Measurements from ENCODE around the gene PPIA.

Gene PPIA

DNA sequence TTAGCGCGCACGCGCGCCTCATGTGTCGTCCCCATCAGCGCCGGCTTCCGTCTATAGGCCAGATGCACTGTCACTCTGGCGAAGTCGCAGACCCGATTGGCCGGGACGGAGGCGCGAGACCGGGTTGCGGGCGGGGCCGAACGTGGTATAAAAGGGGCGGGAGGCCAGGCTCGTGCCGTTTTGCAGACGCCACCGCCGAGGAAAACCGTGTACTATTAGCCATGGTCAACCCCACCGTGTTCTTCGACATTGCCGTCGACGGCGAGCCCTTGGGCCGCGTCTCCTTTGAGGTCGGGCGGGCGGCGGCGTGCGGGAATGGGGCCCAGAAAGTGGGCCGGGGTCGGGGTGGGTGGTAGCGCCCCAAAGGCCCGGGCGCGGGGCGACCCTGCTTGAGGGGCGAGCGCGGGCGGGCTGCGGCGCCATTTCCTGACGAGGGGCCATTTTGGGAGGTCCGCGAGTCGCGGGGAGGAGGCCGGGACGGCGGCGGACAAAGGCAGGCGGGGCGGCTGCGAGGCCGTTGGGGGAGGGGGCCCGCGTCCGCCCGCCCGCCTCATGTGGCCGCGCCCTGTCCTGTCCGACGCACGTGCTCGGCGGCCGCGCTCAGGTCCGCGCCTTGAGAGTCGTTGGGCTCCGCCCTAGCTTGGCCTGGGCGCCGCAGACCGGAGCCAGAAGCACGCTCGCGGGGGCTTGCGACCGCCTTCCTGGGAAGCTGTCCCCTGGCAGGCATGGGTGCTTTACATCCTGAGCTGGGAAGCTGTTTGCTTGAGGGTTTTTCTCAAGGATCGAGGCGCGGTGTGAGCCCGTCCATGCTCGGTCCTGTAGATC lies at the start of gene PPIA:
Gene PPIA, plus strand, starts transcription at position 178 of the 825 bp plus-strand sequence. Its CDS starts 44 bp downstream, at position 222.
- Mint-ChIP-seq H3K36me3 (peaks cover 58% of the 10 kb centered on the region), H3K4me1 (peaks cover 30% of the 10 kb centered on the region)
- peak; percentile 92 for ATAC-seq

DNA sequence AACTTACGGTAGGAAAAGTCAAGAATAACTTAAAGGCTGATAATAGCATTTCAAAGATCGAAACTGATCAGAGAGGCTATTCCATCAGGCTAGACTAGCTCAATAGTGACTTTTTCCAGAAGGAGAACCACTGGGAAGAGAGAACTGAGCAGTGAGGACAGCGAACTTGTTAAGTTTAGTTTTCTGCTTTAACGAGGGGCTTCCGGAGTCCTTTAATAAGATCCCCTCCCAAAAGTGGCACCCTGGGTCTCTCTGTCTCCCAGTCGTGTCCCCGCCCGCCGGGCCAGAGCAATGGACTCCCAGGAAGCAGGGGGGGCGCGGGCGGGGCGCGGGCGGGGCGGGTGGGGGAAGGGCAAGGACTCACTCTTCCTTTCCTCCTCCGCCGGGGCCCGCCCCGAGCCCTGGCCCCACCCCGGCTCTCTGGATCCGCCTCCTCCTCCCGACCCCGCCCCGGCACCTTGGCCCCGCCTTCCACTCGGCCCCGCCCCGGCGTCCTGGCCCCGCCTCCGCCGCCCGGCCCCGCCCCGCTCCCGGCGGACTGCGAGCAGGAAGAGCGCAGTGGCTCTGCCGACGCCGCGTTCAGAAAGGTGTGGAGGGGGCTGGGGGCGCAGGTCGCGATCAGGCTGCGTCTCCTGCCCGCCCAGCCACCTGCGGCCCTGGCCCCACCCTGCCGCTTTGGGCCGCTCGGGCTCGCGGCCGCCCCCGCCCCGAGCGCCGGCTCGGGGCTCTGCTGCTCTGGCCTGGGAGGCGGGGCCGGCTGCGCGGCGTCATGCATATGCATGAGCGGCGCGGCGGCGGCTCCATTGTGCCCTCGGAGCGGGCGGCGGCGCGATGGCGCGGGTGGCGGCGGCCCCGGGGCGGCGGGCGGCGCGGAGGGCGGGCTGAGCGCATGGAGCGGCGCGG lies 48.2 kb upstream of the PPIA start, which contains the start of gene ZMIZ2:
Gene ZMIZ2, plus strand, starts transcription at position 803 of the 903 bp plus-strand sequence. CDS start 7,403 bp downstream, outside the sequence.
- peak; percentile 91 for ATAC-seq
- H3K4me3 Mint-ChIP-seq = peak within 1 kb of the TSS; percentile 93
- peaks cover 33% of the 10 kb centered on the region for H3K36me3 Mint-ChIP-seq
- peak within 1 kb of the TSS; percentile 96 for H3K27ac Mint-ChIP-seq
- peaks cover 43% of the 10 kb centered on the region for H3K4me1 Mint-ChIP-seq
- H3K9me3 Mint-ChIP-seq = no peaks in the 10 kb centered on the region
- DNase-seq (ENCODE audit: low spot score in 2 of 2) = peak; percentile 97 to 99

More for the DNA sequence above, at the start of gene PPIA:
- Mint-ChIP-seq H3K9me3 (no peaks in the 10 kb centered on the region), H3K4me3 (peak within 1 kb of the TSS; percentile 97), H3K27ac (peak within 1 kb of the TSS; percentile 99)
- DNase-seq (ENCODE audit: low spot score in 2 of 2) = peak; percentile 97 to 99

DNA sequence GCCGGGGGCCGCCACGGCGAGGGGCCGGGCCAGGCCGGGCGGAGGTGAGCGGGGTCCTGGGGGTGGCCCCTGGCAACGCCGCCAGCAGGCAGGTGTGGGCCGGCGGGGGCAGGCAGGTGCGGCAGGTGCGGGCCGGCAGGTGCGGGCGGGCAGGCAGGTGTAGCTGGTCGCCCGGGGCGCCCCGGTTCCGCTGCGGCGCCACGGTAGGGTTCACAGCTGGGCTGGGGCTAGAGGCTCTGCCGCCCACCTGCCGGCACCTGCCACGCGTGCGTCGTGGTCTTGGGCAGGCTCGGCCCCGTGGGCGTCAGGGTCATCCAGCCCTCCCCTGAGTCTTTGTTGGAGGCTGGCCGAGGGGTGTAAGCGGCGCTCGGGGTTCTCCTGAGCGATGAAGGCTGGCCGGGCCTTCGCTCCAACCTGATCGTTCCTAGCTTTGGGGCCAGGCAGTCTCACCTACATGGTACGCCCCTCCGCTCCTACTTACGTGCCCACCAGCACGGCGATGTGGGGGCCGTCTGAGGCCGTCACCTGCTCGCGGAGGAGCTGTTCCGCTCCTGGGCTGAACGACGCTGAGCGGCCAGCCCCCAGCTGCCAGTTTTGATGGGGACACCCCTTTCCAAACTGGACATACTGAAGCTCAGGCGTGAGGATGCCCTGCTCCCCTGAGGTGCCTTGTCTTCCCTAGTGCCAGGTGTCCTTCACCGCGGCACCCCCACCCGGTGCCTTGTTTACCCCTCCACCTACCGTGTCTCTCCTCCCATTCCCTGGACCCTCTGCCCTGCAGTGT lies 47.3 kb upstream of the PPIA start:
- peak overlapping the region; percentile 93 for H3K4me3 Mint-ChIP-seq
- no peaks in the 10 kb centered on the region for H3K9me3 Mint-ChIP-seq
- ATAC-seq = peak; percentile 22
- peaks cover 38% of the 10 kb centered on the region for H3K36me3 Mint-ChIP-seq
- H3K27ac Mint-ChIP-seq = peak overlapping the region; percentile 96
- DNase-seq (ENCODE audit: low spot score in 2 of 2) = peak in 1 of 2 donors; percentile 66
- H3K4me1 Mint-ChIP-seq = peaks cover 38% of the 10 kb centered on the region

DNA sequence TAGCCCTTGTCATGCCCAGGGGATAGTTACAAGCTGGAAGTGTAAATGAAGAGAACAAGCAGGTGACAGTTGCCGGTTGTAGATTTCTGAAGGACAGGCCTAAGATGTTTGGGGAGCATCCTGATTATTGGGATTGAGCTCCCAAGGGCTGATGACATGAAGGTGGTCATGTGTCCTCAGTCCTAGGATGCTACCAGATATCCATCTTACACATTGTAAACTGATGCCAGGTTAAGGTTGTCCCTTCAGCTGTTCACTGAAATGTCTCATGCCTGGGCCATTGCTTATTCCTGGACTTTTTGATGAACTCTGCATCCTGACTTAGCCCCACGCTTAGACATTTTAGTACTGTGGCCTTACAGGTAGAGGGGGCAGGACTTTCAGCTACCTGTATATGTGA lies 46.5 kb upstream of the PPIA start:
- Mint-ChIP-seq H3K4me3 (peak overlapping the region; percentile 93), H3K4me1 (peaks cover 47% of the 10 kb centered on the region), H3K9me3 (no peaks in the 10 kb centered on the region), H3K27ac (peak overlapping the region; percentile 96), H3K36me3 (peaks cover 43% of the 10 kb centered on the region)
- DNase-seq (ENCODE audit: low spot score in 2 of 2) (no peak), ATAC-seq (no peak)

DNA sequence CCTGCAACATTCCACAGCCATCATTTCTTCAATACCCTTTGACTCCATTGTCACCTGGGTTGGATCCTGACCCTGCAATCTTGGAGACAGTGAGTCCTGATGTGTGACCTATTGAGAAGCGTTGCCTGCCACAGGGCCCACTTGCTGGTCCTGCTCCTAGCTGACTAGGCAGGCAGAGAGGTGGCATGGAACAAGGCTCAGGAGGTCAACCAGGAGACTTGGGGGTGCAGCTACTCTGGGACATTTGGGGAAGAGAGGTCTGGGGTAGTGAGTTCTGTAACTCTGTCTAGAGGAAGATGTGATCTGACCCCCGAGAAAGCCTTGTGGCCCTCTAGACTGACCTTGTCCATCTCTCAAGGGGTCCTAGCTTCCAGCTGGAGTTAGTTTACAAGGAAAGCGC lies 46.1 kb upstream of the PPIA start:
- Mint-ChIP-seq H3K4me3 (peak overlapping the region; percentile 93), H3K36me3 (peaks cover 43% of the 10 kb centered on the region), H3K27ac (peak overlapping the region; percentile 80), H3K9me3 (no peaks in the 10 kb centered on the region), H3K4me1 (peaks cover 51% of the 10 kb centered on the region)
- DNase-seq (ENCODE audit: low spot score in 2 of 2) (no peak), ATAC-seq (no peak)

DNA sequence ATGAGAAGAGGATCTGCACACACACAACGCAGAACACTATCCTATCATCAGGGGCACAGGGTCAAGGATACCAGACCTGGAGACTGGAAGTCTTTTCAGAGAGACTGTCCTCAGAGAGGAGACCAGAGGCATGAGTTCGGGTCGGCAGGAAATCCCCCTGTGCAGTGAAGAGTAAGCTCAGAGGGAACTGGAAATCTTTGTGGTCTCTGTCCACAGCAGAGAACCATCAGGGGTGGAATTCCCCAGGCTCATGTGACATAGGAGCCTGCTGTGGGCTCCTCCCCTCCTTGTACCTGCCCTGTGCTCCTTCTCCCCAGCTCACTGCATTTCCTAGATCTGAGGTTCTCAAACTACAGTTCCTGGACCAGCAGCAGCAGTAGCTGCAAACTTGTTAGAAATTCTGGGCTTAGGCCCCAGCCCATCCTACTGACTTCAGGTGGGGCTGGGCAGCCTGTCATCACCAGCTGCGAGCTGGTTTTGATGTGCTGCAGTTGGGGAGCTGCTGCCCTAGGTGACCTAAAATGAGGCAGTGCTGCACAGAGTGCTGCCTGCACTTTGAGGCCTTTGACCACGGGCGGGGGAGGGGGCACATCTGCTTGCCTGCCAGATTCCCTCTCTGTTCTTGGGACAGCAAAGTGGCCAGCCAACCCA lies 45.4 kb upstream of the PPIA start:
- peak in 1 of 2 donors; percentile 68 for DNase-seq (ENCODE audit: low spot score in 2 of 2)
- Mint-ChIP-seq H3K36me3 (peaks cover 43% of the 10 kb centered on the region), H3K27ac (peak overlapping the region; percentile 80), H3K9me3 (no peaks in the 10 kb centered on the region), H3K4me3 (peak overlapping the region; percentile 93), H3K4me1 (peaks cover 51% of the 10 kb centered on the region)
- ATAC-seq = peak; percentile 63

DNA sequence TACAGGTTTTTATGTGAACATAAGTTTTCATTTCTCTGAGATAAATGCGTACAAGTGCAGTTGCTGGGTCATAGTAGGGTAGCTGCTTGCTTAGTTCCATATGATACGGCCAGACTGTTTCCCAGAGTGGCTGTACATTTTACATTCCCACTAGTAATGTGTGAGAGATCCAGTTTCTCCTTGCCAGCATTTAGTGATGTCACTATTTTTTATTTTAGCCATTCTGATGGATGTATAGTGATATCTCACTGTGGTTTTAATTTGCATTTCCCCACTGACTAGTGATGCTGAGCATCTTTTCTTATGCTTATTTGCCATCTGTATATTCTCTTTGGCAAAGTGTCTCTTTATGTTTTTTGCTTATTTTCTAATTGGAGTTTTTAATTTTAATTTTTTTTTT lies 43.7 kb upstream of the PPIA start:
- ATAC-seq (no peak), DNase-seq (ENCODE audit: low spot score in 2 of 2) (no peak)
- H3K36me3 Mint-ChIP-seq = peaks cover 52% of the 10 kb centered on the region
- no peaks in the 10 kb centered on the region for H3K9me3 Mint-ChIP-seq
- peaks cover 45% of the 10 kb centered on the region for H3K4me1 Mint-ChIP-seq
- peak overlapping the region; percentile 69 for H3K27ac Mint-ChIP-seq
- H3K4me3 Mint-ChIP-seq = peak overlapping the region; percentile 33

DNA sequence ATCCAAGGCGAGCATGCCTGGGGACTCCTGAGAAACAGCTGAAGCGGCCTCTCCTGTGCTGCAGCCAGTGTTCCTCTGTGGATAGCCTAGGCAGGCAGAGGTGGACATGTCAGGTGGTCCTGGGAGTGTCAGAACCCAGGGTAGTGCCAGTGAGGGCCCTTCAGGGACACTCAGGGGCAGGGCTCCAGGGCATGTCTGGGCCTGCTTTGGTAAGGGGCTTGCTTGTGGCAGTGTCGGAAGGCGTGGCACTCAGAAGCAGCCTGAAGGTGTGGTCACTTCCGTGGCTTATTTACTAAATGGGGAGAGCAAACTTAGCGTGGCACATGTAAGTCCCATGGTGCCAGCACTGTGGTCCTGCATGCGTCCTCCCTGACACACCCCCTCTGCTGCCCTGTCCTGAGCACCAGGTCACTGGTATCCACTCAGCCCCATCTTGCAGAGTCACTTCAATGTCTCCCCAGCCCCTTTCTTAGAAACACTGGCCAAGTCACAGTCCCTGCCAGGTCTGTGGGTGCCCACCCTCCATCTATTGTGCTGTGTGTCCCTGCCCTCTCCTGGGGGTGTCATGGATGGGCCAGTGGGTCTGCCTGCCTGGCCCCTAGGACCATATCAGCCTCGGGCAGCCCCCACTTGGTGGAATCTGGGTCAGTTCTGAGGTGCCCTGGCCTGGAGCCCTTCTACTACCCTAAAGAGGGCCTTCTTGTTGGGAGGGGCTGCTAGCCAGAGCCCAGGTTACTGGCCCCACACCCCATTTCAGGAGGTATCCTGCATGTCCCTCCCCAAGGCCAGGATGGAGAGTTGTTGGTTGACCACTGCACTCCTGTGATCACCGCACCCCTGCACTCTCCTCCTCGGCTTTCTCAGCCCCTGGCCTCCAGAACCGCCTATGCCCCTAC lies 41.4 kb upstream of the PPIA start:
- no peak for ATAC-seq
- no peak overlapping the region for H3K4me3 Mint-ChIP-seq
- H3K9me3 Mint-ChIP-seq = no peaks in the 10 kb centered on the region
- DNase-seq (ENCODE audit: low spot score in 2 of 2) = no peak
- H3K4me1 Mint-ChIP-seq = peaks cover 35% of the 10 kb centered on the region
- H3K27ac Mint-ChIP-seq = peak overlapping the region; percentile 75
- H3K36me3 Mint-ChIP-seq = peaks cover 66% of the 10 kb centered on the region

DNA sequence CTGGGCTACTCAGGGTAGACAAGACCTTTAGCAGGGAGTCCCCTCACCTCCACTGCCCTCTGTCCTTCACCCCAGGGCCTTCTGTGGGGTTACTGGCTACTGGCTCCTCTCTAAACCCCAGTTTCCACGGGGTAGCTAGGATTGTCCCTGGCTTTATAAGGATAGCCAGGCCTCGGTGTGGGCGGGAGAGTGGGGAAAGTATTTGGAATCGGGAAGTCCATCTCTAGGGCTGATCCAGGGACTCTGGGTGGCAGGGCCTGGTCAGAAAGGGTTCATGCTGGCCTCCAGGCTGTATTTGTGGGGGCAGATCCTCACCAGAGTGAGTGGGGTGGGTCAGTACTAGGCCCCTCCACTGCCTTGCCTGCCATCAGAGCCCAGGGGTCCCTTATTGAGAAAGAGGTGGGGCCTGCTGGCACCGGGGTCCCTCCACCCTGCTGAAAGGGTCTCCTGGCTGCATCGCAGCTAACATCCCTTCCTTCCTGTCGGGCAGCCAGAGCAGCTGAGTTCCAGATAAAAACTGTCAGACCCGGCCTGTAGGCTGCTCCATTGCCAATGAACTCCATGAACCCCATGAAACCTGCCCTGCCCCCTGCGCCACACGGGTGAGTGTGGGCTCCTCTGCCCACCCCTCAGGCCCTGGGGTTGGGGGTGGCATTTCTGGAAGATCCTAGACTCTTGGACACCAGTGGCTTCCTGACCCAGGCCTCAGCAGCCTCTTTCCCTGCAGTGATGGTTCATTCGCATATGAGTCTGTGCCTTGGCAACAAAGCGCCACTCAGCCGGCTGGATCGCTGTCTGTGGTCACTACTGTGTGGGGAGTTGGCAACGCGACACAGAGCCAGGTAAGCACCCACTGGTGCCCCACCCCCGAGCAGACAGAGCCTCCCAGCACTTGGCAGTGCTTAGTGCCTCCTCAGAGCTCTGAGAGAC lies 40.5 kb upstream of the PPIA start:
- DNase-seq (ENCODE audit: low spot score in 2 of 2) (no peak), ATAC-seq (no peak)
- no peak overlapping the region for H3K4me3 Mint-ChIP-seq
- no peaks in the 10 kb centered on the region for H3K9me3 Mint-ChIP-seq
- peaks cover 74% of the 10 kb centered on the region for H3K36me3 Mint-ChIP-seq
- peaks cover 26% of the 10 kb centered on the region for H3K4me1 Mint-ChIP-seq
- peak overlapping the region; percentile 75 for H3K27ac Mint-ChIP-seq

DNA sequence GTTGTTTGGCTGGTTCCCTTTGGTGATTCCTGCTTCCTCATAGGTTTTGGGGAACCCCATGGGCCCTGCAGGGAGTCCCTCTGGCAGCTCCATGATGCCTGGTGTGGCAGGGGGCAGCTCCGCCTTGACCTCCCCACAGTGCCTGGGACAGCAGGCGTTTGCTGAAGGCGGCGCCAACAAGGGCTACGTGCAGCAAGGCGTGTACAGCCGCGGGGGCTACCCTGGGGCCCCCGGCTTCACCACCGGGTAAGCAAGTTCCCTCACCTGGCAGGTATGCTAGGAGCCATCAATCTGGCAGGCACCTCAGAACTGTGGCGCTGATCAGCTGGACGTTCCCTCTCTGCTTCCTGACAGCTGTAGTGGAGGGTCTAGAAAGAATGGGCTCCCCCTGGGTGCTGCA lies 39.6 kb upstream of the PPIA start:
- H3K4me1 Mint-ChIP-seq = peaks cover 20% of the 10 kb centered on the region
- H3K27ac Mint-ChIP-seq = no peak overlapping the region
- DNase-seq (ENCODE audit: low spot score in 2 of 2) (no peak), ATAC-seq (no peak)
- H3K4me3 Mint-ChIP-seq = no peak overlapping the region
- no peaks in the 10 kb centered on the region for H3K9me3 Mint-ChIP-seq
- peaks cover 75% of the 10 kb centered on the region for H3K36me3 Mint-ChIP-seq

DNA sequence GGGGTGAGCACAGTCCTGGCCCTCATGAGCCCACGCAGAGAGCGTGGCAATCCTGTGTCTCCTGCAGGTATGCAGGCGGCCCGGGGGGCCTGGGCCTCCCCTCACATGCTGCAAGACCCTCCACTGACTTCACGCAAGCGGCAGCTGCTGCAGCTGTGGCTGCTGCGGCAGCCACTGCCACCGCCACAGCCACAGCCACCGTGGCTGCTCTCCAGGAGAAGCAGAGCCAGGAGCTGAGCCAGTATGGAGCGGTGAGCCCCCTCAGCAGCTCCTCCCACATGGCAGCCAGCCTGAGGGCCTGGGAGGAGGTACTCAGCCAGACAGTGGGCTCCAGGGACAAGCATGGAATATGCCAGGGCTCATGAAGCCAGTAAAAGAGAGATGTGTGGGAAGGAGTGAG lies 39.2 kb upstream of the PPIA start:
- Mint-ChIP-seq H3K4me3 (no peak overlapping the region), H3K9me3 (no peaks in the 10 kb centered on the region), H3K4me1 (peaks cover 17% of the 10 kb centered on the region), H3K36me3 (peaks cover 78% of the 10 kb centered on the region), H3K27ac (no peak overlapping the region)
- no peak for DNase-seq (ENCODE audit: low spot score in 2 of 2)
- no peak for ATAC-seq

DNA sequence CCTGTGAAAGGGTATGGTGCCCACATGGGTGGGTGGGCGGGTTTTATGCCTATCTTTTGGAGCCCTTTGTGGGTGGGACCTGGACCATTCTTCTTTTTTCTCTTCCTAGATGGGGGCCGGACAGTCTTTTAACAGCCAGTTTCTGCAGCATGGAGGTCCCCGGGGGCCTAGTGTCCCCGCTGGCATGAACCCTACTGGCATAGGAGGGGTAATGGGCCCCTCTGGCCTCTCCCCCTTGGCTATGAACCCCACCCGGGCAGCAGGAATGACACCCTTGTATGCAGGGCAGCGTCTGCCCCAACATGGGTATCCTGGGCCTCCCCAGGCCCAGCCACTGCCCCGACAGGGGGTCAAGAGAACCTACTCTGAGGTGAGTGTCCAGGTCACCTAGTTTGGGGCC lies 38.7 kb upstream of the PPIA start:
- peaks cover 13% of the 10 kb centered on the region for H3K4me1 Mint-ChIP-seq

DNA sequence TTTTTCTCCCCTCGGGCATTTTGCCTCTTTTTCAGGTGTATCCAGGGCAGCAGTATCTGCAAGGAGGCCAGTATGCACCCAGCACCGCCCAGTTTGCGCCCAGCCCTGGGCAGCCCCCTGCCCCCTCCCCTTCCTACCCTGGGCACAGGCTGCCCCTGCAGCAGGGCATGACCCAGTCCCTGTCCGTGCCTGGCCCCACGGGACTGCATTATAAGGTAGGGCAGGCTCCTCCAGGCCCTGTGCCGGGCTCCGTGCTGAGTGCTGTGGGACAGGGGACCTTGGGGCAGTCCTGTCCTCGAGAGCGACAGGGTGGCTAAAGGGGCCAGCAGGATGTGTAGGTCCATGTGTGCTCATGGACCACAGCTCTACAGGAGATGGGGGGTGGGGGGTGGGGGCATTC lies 37.2 kb upstream of the PPIA start:
- DNase-seq (ENCODE audit: low spot score in 2 of 2) (no peak), ATAC-seq (no peak)
- Mint-ChIP-seq H3K4me1 (peaks cover 12% of the 10 kb centered on the region), H3K9me3 (no peaks in the 10 kb centered on the region), H3K36me3 (peaks cover 81% of the 10 kb centered on the region), H3K27ac (no peak overlapping the region), H3K4me3 (no peak overlapping the region)

More for the DNA sequence above, 38.7 kb upstream of the PPIA start:
- ATAC-seq (no peak), DNase-seq (ENCODE audit: low spot score in 2 of 2) (no peak)
- H3K36me3 Mint-ChIP-seq = peaks cover 78% of the 10 kb centered on the region
- H3K27ac Mint-ChIP-seq = no peak overlapping the region
- no peak overlapping the region for H3K4me3 Mint-ChIP-seq
- H3K9me3 Mint-ChIP-seq = no peaks in the 10 kb centered on the region
